Testis (tissue), 3 donors: ENCODE results near the gene SPDYE17. TPM values are rescaled to one million over a fixed set of nuclear protein-coding genes. Genes with fewer than 3 reads are reported as not detected.
"Not testable (repeated sequence)": the region's sequence is repeated elsewhere in the genome, so short reads cannot be mapped to it uniquely, and the experiment has no call there.

Source experiments
- DNase-seq: peaks from one replicate; pipeline ENCODE4 v3.0.0-alpha.2; 2019
- H3K27ac ChIP-seq, 2 donors: fragments of 200-600 bp; sonication (generic); one replicate each; pipeline ENCODE4 v1.5.1; 2019
- H3K27me3 ChIP-seq: fragments of 200-600 bp; sonication (generic); one replicate; pipeline ENCODE4 v1.5.1; 2019
- H3K36me3 ChIP-seq: fragments of 200-600 bp; sonication (generic); one replicate; pipeline ENCODE4 v1.5.1; 2017; ENCODE audit warnings: low read depth; ENCODE audit errors: missing control alignments
- H3K4me1 ChIP-seq: fragments of 200-600 bp; sonication (generic); one replicate; pipeline ENCODE4 v1.5.1; 2019
- H3K4me3 ChIP-seq, 2 donors: fragments of 200-600 bp; sonication (generic); one replicate each; pipeline ENCODE4 v1.5.1; 2017 to 2019
- H3K9me3 ChIP-seq: fragments of 200-600 bp; sonication (generic); one replicate; pipeline ENCODE4 v1.5.1; 2017
- WGBS, 2 donors: methylation state at CpG; one replicate each; pipeline ENCODE4 v1.1.5; 2018; 5-methylcytosine and 5-hydroxymethylcytosine counted together
- intact Hi-C: fragments of 100-400 bp; cut with DNase I; formaldehyde crosslinking; loops from one replicate; pipeline ENCODE4 v1.15.1; 2023; ENCODE audit warnings: low total_unique reads
- polyA plus RNA-seq: library from polyadenylated mRNA; stranded (reverse); fragments of 350-450 nt; fragmentation: Illumina TruSeq; extraction: RNeasy Lipid Tissue Mini Kit (QIAGEN cat#74804); gene quantifications from one replicate; pipeline ENCODE4 v1.2.3, GENCODE V29; 2014; ENCODE audit warnings: low read depth, low replicate concordance; ENCODE audit not compliant: insufficient read depth
- total RNA-seq, 2 donors: library from RNA; depleted of rRNA; stranded (reverse); fragments of >200 nt; gene quantifications; one replicate each; pipeline ENCODE4 v1.2.3, GENCODE V29; 2016

SPDYE17 gene
- total and polyA plus RNA-seq, 3 donors from 2014 or later = not detected

DNA sequence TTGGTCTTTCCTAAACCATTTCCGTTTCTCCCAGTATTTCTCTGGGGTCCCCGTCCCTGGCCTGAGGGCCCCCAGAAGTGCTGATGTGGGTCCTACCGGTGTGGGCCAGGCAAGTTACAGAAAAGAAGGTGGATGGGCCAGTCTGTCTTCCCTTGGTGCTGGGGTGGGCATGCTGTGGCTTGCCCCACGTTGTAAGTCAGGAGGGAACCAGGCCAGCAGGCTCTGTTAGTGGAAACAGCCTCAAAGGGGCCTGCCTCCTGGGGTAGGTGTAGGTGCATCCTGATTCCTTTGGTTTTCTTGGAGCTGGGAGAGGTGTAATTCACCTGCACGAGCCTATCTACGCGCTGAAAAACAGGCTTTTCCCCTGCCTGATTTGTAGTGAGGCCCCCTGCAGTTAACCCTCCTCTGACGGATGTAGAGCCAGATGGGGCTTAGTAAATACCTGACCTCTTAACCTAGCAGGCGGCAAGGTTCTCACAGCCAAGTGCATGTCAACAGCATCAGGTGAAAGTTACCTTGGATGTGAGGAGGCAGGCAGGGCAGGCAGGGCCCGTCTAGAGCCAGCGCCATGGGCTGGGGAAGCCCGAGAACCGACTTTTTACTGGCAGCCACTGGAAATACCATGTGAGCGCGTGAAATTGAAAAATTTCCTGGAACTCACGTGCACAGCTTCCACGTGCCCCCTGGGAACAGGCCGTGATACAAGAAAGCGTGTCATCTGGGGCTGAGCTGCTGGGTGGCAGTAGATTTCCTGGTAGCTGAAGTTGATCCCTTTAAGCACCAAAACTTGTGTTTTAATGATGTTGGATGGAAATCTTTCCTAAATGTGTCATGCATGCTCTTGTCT lies 48.0 kb downstream of the SPDYE17 start:
- H3K9me3 ChIP-seq, H3K27ac ChIP-seq, H3K4me3 ChIP-seq, H3K36me3 ChIP-seq, H3K27me3 ChIP-seq, H3K4me1 ChIP-seq, intact Hi-C loops, DNase-seq: not testable (repeated sequence)
- WGBS, 2 donors = 95% methylated on average over 4 of the region's 19 CpGs; no CpG with 5 or more reads in 1 of the 2 donors

DNA sequence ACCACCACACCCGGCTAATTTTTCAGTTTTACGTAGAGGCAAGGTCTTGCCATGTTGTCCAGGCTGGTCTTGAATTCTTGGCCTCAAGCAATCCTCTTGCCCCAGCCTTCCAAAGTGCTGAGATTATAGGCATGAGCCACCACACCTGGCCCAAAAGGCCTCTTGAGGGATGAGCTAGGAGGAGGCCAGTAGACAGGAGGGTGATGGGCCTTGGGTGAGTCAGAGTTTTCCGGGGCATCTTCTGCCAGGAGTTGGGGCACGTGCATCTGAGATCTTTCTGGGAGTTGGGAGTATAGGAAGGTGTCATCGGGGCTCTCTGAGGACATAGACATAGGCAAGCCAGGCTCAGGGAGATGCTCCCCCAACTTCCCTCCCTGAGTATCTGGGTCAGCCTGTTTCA lies 48.8 kb downstream of the SPDYE17 start:
- H3K4me3 ChIP-seq, H3K27ac ChIP-seq, intact Hi-C loops, H3K9me3 ChIP-seq, H3K36me3 ChIP-seq, H3K4me1 ChIP-seq, DNase-seq, H3K27me3 ChIP-seq: not testable (repeated sequence)
- WGBS, 2 donors = 100% methylated on average over 2 of the region's 5 CpGs; no CpG with 5 or more reads in 1 of the 2 donors

DNA sequence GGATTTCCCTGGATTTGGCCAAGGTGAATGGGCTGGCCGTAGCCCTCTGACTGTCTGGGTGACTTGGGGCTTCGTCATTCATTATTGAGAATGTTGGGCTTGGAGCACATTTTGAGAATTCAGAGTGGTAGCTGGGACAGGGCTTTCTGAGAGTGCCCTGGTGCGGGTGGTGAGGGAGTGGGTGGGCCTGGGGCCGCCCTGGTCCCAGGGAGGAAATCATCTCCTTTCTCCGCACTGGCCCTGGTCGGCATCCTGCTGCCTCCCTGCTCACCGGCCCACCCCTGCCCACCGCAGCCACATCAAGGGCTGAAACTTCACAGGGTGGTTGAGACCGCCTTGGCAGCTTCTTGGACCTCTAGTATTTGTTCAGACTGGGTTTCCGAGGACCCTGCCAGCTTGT lies 49.7 kb downstream of the SPDYE17 start:
- H3K4me1 ChIP-seq, DNase-seq, H3K27ac ChIP-seq, H3K36me3 ChIP-seq, H3K4me3 ChIP-seq, H3K27me3 ChIP-seq, intact Hi-C loops, H3K9me3 ChIP-seq: not testable (repeated sequence)
- WGBS, 2 donors = no CpG with 5 or more reads among the region's 10 CpGs

DNA sequence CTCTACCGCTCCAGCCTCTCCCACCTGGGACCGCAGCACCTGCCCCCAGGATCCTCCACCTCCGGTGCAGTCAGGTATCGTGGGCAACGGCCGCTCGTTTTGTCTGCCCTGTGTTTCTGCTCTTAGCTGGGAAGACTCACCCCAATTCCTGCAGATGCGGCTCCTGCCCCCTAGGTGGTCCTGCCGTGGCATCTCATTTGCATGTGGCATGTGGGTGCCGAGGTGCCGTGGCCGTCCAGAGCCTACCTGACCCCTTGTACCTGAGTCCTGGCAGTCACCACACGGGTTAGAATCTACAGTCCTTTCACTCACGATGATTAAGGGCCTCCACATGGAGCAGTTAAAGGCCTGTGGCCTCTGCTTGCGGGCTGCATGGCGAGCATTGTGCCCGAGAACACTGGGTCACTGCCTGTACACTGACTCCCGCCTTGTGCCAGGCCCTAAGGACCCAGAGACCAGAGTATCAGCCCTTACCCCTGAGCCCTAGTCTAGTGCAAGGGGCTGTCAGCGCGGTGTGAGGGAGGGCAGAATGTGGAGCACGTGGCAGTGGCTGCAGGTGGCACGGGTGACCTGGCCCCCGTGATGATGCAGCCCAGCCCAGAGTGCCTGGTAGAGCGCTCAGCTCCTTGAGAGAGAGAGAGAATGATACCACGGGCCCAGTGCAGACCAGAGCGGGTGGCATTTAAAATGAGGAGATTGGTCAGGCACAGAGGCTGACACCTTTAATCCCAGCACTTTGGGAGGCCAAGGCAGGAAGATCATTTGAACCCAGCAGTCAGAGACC lies 50.8 kb downstream of the SPDYE17 start:
- intact Hi-C loops, H3K36me3 ChIP-seq, H3K27ac ChIP-seq, H3K4me1 ChIP-seq, H3K4me3 ChIP-seq, H3K9me3 ChIP-seq, H3K27me3 ChIP-seq, DNase-seq: not testable (repeated sequence)
- 90 to 95% methylated on average over 3 to 6 of the region's 26 CpGs for WGBS, 2 donors

- H3K27me3 ChIP-seq, intact Hi-C loops, H3K27ac ChIP-seq, DNase-seq, H3K4me1 ChIP-seq, H3K9me3 ChIP-seq, H3K4me3 ChIP-seq, H3K36me3 ChIP-seq: not testable (repeated sequence)
- 79 to 98% methylated on average over 2 to 17 of the region's 21 CpGs for WGBS, 2 donors
These were observed 51.6 kb downstream of the SPDYE17 start for GRCh38 chr7:76980576-76980975.

DNA sequence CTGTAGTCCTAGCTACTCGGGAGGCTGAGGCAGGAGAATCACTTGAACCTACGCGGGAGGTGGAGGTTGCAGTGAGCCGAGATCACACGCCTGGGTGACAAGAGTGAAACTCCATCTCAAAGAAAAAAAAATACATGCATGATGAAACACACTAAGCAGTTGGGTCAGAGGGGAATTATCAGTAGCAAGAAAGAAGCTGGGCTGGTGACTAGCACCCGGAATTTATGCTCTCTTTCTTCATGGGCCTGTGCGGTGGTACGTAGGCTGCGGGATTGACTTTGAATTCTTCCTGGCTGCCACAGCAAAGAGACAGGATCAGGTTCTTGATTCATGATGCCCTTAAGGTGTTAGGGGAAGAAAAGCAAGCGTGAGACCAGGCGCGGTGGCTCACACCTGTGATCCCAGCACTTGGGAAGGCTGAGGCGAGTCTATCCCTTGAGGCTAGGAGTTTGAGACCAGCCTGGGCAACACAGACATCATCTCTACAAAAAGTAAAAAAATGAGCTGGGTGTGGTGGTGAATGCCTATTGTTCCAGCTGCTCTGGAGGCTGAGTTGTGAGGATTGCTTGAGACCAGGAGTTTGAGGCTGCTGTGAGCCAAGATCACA lies 54.3 kb downstream of the SPDYE17 start:
- H3K4me3 ChIP-seq, H3K27me3 ChIP-seq, intact Hi-C loops, DNase-seq, H3K27ac ChIP-seq, H3K9me3 ChIP-seq, H3K4me1 ChIP-seq, H3K36me3 ChIP-seq: not testable (repeated sequence)
- WGBS, 2 donors = 81 to 99% methylated on average over 4 of the region's 13 CpGs

DNA sequence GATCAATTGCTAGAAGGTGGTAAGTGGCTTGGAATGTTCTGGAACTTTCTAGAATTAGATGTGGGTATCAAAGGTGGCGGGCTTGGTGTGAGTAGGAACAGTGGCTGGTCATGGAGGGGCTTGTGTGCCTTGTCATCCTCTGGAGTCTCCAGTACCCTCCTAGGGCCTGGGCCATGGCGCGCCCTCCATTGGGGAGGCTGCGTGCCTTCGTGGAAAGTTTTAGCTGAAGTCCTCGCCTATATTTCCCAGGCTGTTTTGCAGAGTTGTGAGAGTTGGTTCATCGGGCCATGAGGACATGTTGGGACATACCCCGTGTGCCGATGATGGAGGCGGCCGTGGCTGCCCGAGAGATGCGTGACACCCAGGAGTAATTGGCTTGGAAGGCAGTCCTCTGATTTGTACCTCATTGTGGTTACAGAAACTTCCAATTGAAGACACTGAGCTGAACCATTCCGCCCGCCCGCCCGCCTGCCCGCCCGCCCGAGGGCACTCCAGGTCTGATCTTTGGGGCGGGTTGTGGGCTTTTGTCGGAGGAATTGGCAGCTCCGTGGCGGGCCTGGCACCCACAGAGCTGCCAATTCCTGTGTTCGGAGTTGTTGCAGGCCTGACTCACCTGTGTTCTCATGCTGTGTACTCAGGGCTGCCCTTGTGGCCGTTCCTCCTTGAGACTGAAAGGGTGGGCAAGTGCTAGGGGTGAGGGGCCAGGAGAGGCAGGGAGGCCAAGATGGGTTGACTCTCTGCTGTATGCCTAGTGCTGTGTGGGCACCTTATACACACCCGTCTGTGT lies 57.2 kb downstream of the SPDYE17 start:
- H3K36me3 ChIP-seq, H3K27ac ChIP-seq, DNase-seq, intact Hi-C loops, H3K27me3 ChIP-seq, H3K4me1 ChIP-seq, H3K9me3 ChIP-seq, H3K4me3 ChIP-seq: not testable (repeated sequence)
- 80 to 87% methylated on average over 1 to 14 of the region's 27 CpGs for WGBS, 2 donors

- H3K4me3 ChIP-seq, DNase-seq, H3K4me1 ChIP-seq, H3K36me3 ChIP-seq, intact Hi-C loops, H3K27ac ChIP-seq, H3K27me3 ChIP-seq, H3K9me3 ChIP-seq: not testable (repeated sequence)
- WGBS, 2 donors = 93% methylated on average over 3 of the region's 12 CpGs; no CpG with 5 or more reads in 1 of the 2 donors
These were observed 57.8 kb downstream of the SPDYE17 start for GRCh38 chr7:76974336-76974735.

- H3K36me3 ChIP-seq, intact Hi-C loops: not testable (repeated sequence)
These were observed 59.8 kb downstream of the SPDYE17 start for GRCh38 chr7:76972391-76972790.

More at GRCh38 chr7:76972391-76972790, 59.8 kb downstream of the SPDYE17 start:
- H3K4me3 ChIP-seq, H3K4me1 ChIP-seq, DNase-seq, H3K9me3 ChIP-seq, H3K27ac ChIP-seq, H3K27me3 ChIP-seq: not testable (repeated sequence)
- WGBS, 2 donors = 97% methylated on average over 7 of the region's 8 CpGs; no CpG with 5 or more reads in 1 of the 2 donors
